ENCODE results near the gene BIVM.

DNA sequence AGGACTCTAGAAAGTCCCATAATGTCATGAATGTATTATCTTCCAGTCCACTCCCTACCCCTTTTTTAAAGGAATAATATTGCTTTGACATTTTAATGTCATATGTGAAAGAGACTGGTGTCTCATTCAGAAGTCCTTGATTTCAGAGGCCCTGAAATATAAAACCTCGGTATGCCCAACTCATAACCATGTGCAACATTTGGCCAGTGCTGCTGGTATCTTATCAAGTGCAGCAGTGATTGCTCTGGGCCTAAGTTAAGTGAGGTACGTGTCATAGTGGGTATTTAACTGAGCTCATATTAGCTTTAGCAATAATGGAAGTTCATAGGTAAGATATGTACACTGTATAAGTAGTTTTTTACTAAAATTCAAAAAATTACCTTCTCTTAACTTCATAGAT, 40.1 kb upstream of the BIVM start:
- no peak for TF ChIP-seq ZFX (IDR thresholded peaks at IDR 0.05)
- TF ChIP-seq, protein P1, sequence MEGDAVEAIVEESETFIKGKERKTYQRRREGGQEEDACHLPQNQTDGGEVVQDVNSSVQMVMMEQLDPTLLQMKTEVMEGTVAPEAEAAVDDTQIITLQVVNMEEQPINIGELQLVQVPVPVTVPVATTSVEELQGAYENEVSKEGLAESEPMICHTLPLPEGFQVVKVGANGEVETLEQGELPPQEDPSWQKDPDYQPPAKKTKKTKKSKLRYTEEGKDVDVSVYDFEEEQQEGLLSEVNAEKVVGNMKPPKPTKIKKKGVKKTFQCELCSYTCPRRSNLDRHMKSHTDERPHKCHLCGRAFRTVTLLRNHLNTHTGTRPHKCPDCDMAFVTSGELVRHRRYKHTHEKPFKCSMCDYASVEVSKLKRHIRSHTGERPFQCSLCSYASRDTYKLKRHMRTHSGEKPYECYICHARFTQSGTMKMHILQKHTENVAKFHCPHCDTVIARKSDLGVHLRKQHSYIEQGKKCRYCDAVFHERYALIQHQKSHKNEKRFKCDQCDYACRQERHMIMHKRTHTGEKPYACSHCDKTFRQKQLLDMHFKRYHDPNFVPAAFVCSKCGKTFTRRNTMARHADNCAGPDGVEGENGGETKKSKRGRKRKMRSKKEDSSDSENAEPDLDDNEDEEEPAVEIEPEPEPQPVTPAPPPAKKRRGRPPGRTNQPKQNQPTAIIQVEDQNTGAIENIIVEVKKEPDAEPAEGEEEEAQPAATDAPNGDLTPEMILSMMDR (conservative IDR thresholded peaks at IDR 0.05), result no peak
